Thyroid gland (tissue), 4 donors: ENCODE results near the gene CACNA1S.

Source experiments
- CTCF ChIP-seq, 6 experiments: fragments of 200-600 bp in 3 of 6; fragments of 450-650 bp in 3 of 6; sonication (generic) in 3 of 6; IDR thresholded peaks; one replicate each; pipeline ENCODE4 v1.5.1; 2016 to 2019; ENCODE audit warnings: antibody characterized with exemption in 6 of 6, mild to moderate bottlenecking in 2 of 6, inconsistent platforms in 1 of 6, moderate library complexity in 1 of 6
- POLR2A ChIP-seq, 2 donors: fragments of 450-650 bp; IDR thresholded peaks; one replicate each; pipeline ENCODE4 v1.6.1; 2017; ENCODE audit warnings: antibody characterized with exemption in 2 of 2, mild to moderate bottlenecking in 2 of 2, moderate library complexity in 1 of 2

- TF ChIP-seq CTCF (IDR thresholded peaks at IDR 0.05) (no peak), POLR2A (IDR thresholded peaks at IDR 0.05) (no peak)
Observed at GRCh38 chr1:201064806-201065205, 47.4 kb downstream of the CACNA1S start.
